Endothelial cell of umbilical vein (primary cell): ENCODE data around the gene ALG8.

Experiments
- EZH2 ChIP-seq: IDR thresholded peaks from 2 replicates; pipeline ENCODE4 v1.6.1; 2012; ENCODE audit warnings: borderline replicate concordance, low read depth, mild to moderate bottlenecking, moderate library complexity, low read length, inconsistent platforms; ENCODE audit not compliant: severe bottlenecking
- POLR2A ChIP-seq: IDR thresholded peaks from 2 replicates; pipeline ENCODE4 v1.6.1; 2012; ENCODE audit warnings: low read depth, mild to moderate bottlenecking, control low read depth, low read length
- POLR2AphosphoS5 ChIP-seq: IDR thresholded peaks from 2 replicates; pipeline ENCODE4 v1.6.1; 2012; ENCODE audit warnings: low read depth, mild to moderate bottlenecking, control low read depth, low read length, moderate library complexity; ENCODE audit not compliant: insufficient read depth
- TF ChIP-seq, protein P1 (sequence below): IDR thresholded peaks from 2 replicates; pipeline ENCODE4 v1.6.1; 2011; ENCODE audit not compliant: insufficient read depth, insufficient read length
- TF ChIP-seq, protein P2 (sequence below), 2 donors: IDR thresholded peaks; 1 replicate in 1 of 2; 2 replicates in 1 of 2; pipeline ENCODE4 v1.5.1; 2011; ENCODE audit warnings: low read length in 2 of 2, mild to moderate bottlenecking in 2 of 2, moderate library complexity in 2 of 2, control low read depth in 1 of 2, inconsistent platforms in 1 of 2, low read depth in 1 of 2; ENCODE audit not compliant: insufficient read depth in 1 of 2; ENCODE audit errors: extremely low read depth in 1 of 2

- TF ChIP-seq EZH2 (no peak), POLR2A (no peak), POLR2AphosphoS5 (no peak)
- TF ChIP-seq, protein P1, sequence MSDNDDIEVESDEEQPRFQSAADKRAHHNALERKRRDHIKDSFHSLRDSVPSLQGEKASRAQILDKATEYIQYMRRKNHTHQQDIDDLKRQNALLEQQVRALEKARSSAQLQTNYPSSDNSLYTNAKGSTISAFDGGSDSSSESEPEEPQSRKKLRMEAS = no peak
- TF ChIP-seq, protein P2, sequence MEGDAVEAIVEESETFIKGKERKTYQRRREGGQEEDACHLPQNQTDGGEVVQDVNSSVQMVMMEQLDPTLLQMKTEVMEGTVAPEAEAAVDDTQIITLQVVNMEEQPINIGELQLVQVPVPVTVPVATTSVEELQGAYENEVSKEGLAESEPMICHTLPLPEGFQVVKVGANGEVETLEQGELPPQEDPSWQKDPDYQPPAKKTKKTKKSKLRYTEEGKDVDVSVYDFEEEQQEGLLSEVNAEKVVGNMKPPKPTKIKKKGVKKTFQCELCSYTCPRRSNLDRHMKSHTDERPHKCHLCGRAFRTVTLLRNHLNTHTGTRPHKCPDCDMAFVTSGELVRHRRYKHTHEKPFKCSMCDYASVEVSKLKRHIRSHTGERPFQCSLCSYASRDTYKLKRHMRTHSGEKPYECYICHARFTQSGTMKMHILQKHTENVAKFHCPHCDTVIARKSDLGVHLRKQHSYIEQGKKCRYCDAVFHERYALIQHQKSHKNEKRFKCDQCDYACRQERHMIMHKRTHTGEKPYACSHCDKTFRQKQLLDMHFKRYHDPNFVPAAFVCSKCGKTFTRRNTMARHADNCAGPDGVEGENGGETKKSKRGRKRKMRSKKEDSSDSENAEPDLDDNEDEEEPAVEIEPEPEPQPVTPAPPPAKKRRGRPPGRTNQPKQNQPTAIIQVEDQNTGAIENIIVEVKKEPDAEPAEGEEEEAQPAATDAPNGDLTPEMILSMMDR (IDR thresholded peaks at IDR 0.05; ENCODE audit: extremely low read depth in 1 of 2, insufficient read depth in 1 of 2, low read depth in 1 of 2, low read length in 2 of 2) = no peak
Measured at GRCh38 chr11:78074756-78075155, 64.7 kb downstream of the ALG8 start.
